Measurements from ENCODE around the gene POP4.

DNA sequence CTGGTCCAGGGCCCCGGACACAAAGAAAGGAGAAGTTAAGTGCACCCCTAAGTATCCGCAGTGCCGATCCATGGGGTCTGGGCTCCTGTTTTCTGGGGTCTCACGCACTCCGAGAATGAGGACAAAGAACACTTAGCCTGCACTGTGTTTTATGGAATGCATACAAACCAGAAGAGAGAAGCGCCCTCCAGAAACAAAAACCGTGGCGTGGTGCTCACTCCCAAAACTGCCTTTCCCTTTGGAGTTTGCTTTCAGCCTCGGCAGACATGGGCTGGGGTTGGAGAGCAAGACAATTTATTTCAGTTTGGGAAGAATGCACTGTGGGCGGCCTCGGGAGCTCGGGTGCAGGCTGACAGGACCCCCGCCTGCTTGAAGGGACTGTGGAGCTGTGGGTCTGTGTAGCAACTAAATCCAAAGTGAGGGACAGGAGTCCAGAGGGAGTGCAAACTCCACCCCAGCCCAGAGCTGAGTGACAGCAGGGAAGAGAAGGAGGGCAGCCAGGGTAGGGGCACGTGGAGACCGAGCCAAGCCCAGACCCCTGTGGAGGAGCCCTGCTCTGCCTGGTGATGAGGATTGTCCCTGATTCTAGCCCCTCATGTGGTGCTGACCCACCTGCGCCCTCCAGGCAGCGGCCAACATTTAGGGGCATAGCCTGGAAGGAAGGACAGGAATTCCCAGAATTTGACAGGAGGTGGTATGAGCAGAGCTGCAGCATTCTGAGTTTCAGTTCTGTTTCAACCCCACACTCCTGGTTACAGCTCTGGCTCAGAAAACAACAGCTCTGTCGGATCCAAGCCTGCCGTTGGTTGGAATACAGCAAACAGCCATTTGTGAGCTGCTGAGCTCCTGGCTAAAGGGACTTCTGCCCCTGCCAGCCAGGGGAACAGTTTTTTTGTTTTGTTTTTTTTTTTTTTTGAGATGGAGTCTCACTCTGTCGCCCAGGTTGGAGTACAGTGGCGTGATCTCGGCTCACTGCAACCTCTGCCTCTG lies 37.8 kb upstream of the POP4 start:
- TF ChIP-seq, protein P1, sequence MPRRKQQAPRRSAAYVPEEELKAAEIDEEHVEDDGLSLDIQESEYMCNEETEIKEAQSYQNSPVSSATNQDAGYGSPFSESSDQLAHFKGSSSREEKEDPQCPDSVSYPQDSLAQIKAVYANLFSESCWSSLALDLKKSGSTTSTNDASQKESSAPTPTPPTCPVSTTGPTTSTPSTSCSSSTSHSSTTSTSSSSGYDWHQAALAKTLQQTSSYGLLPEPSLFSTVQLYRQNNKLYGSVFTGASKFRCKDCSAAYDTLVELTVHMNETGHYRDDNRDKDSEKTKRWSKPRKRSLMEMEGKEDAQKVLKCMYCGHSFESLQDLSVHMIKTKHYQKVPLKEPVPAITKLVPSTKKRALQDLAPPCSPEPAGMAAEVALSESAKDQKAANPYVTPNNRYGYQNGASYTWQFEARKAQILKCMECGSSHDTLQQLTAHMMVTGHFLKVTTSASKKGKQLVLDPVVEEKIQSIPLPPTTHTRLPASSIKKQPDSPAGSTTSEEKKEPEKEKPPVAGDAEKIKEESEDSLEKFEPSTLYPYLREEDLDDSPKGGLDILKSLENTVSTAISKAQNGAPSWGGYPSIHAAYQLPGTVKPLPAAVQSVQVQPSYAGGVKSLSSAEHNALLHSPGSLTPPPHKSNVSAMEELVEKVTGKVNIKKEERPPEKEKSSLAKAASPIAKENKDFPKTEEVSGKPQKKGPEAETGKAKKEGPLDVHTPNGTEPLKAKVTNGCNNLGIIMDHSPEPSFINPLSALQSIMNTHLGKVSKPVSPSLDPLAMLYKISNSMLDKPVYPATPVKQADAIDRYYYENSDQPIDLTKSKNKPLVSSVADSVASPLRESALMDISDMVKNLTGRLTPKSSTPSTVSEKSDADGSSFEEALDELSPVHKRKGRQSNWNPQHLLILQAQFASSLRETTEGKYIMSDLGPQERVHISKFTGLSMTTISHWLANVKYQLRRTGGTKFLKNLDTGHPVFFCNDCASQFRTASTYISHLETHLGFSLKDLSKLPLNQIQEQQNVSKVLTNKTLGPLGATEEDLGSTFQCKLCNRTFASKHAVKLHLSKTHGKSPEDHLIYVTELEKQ (tag by site-specific recombination; IDR thresholded peaks at IDR 0.05; ENCODE audit: borderline replicate concordance) = no peak
- no peak for TF ChIP-seq SALL2 (tag by site-specific recombination; IDR thresholded peaks at IDR 0.05; ENCODE audit: borderline replicate concordance)

All from HEK293 (cell line).